ENCODE data around the gene ALMS1.
"Not testable (repeated sequence)": the region's sequence is repeated elsewhere in the genome, so short reads cannot be mapped to it uniquely, and the experiment has no call there.

The ALMS1 gene

DNA sequence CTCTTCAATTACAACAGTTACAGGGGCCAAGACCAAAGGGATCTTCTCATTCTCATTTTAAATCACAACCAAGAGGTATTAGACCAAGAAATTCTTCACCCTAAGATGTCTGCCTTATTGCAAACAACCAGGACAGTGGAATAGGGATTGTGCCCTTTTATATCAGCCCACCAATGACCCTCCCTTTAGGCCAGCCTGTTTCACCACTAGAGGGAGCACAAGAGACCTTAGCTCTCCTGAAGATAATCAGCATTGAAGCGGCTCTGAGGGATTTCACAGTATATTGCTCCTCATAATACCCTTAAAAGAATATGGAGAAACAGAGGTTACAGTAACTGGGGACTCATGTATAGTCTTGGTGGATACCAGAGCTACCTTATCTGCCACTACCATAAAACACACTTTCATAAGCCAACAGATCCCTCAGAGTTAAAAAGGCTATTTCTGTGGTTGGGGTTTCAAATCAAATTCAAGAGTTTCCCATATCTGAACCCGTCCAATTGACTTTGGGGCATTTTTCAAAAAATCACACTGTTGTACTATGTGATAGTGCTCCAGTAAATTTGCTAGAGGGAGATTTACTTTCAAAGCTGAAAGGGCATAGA lies 245.1 kb downstream of the ALMS1 start:
- TF ChIP-seq CTCF (IDR thresholded peaks at IDR 0.05; ENCODE audit: borderline replicate concordance, control extremely low read depth, extremely low read depth, insufficient read depth, missing control alignments), result peak; percentile 8
- DNase-seq (ENCODE audit: low spot score); in situ Hi-C loops (cut with MboI; ENCODE audit: low sequenced_read_pairs, unreplicated experiment): not testable (repeated sequence)

DNA sequence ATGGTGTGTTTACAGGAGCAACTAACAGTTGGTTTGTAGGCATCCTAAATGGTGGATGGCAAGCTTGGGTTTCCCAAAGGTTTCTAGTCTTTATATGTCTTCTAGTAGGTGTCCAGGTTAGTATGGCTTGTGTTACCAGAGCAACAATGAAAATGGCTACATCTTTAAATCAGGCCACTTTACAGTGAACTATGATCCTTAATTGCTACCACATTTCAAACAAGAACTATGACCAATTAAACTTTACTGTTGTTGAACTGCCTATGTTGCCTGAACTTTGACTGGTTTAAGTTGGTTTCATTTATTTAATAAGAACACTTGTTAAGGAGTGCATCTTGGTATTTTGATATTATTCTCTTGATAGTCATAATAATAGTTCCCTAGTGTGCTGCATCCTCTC lies 251.3 kb downstream of the ALMS1 start:
- in situ Hi-C loops (cut with MboI; ENCODE audit: low sequenced_read_pairs, unreplicated experiment); DNase-seq (ENCODE audit: low spot score): not testable (repeated sequence)

DNA sequence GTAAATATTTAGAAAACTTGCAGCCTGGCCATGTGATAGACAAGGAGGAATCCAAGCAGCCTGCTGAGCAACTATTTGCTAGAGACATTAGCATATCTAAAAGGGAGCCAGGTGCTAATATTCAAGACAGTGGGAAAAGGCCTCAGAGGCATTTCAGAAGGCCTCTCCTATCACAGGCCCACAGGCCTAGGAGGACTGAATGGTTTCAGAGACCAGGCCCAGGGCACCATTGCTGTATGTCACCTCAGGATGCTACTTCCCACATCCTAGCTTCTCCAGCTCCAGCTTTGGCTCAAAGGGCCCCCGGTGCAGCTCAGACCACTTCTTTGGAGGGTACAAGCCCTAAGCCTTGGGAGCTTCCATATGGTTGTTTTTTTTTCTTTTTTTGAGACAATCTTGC lies 252.8 kb downstream of the ALMS1 start:
- in situ Hi-C loops (cut with MboI; ENCODE audit: low sequenced_read_pairs, unreplicated experiment), result no loop called here
- no peak for DNase-seq (ENCODE audit: low spot score)
- no peak for TF ChIP-seq CTCF (IDR thresholded peaks at IDR 0.05; ENCODE audit: borderline replicate concordance, control extremely low read depth, extremely low read depth, insufficient read depth, missing control alignments)

- in situ Hi-C loops (cut with MboI; ENCODE audit: low sequenced_read_pairs, unreplicated experiment), result no loop called here
- no peak for DNase-seq (ENCODE audit: low spot score)
- TF ChIP-seq CTCF (IDR thresholded peaks at IDR 0.05; ENCODE audit: borderline replicate concordance, control extremely low read depth, extremely low read depth, insufficient read depth, missing control alignments), result no peak
Measured at GRCh38 chr2:73640511-73640911, 254.9 kb downstream of the ALMS1 start.

- in situ Hi-C loops (cut with MboI; ENCODE audit: low sequenced_read_pairs, unreplicated experiment), result no loop called here
- no peak for TF ChIP-seq CTCF (IDR thresholded peaks at IDR 0.05; ENCODE audit: borderline replicate concordance, control extremely low read depth, extremely low read depth, insufficient read depth, missing control alignments)
- no peak for DNase-seq (ENCODE audit: low spot score)
Measured at GRCh38 chr2:73640946-73641766, 255.5 kb downstream of the ALMS1 start.

DNA sequence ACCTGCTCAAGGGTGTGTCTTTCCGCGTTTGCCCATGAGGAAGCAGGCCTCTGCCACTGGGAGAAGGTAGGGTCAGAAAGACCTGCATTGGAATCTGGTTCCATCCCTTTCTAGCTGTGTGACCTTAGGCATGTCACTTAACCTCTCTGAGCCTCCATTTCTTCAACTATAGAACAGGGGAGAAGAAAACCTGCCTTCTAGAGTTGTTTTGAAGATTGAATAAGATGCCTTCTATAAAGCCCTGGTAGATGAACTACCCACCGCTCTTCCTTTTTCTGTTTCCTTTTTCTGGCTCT lies 256.1 kb downstream of the ALMS1 start:
- in situ Hi-C loops (cut with MboI; ENCODE audit: low sequenced_read_pairs, unreplicated experiment), result no loop called here
- no peak for DNase-seq (ENCODE audit: low spot score)
- no peak for TF ChIP-seq CTCF (IDR thresholded peaks at IDR 0.05; ENCODE audit: borderline replicate concordance, control extremely low read depth, extremely low read depth, insufficient read depth, missing control alignments)

GRCh38 chr2:73642338-73643018 lies 256.8 kb downstream of the ALMS1 start, which contains the start of gene NAT8:
NAT8 (minus strand) TSS chr2:73642422; CDS start chr2:73641628, 794 bp downstream.
- in situ Hi-C loops (cut with MboI; ENCODE audit: low sequenced_read_pairs, unreplicated experiment), result no loop called here
- TF ChIP-seq CTCF (IDR thresholded peaks at IDR 0.05; ENCODE audit: borderline replicate concordance, control extremely low read depth, extremely low read depth, insufficient read depth, missing control alignments), result no peak
- no peak for DNase-seq (ENCODE audit: low spot score)

DNA sequence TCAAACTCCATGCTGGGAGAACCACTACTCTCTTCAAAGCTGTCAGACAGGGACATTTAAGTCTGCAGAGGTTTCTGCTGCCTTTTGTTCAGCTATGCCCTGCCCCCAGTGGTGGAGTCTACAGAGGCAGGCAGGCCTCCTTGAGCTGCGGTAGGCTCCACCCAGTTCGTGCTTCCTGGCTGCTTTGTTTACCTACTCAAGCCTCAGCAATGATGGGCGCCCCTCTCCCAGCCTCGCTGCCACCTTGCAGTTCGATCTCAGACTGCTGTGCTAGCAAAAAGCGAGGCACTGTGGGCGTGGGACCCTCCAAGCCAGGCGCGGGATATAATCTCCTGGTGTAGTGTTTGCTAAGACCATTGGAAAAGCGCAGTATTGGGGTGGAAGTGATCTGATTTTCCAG lies 262.1 kb downstream of the ALMS1 start:
- in situ Hi-C loops (cut with MboI; ENCODE audit: low sequenced_read_pairs, unreplicated experiment); DNase-seq (ENCODE audit: low spot score): not testable (repeated sequence)
